D721Med (cell line): ENCODE measurements around the gene SARDH.

Source experiments
- DNase-seq: peaks from one replicate; pipeline ENCODE4 v3.0.0; 2011; ENCODE audit warnings: low spot score; ENCODE audit not compliant: insufficient read length
- FAIRE-seq: peaks from 2 replicates; lab custom pipeline; 2011; peaks lifted over from hg19 to GRCh38; lab: Jason Lieb, UNC
- TF ChIP-seq, protein P1 (sequence below): IDR thresholded peaks from 2 replicates; pipeline ENCODE4 v1.5.1; 2012; ENCODE audit warnings: mild to moderate bottlenecking, control low read depth; ENCODE audit not compliant: insufficient read depth; ENCODE audit errors: missing control alignments

Gene SARDH

DNA sequence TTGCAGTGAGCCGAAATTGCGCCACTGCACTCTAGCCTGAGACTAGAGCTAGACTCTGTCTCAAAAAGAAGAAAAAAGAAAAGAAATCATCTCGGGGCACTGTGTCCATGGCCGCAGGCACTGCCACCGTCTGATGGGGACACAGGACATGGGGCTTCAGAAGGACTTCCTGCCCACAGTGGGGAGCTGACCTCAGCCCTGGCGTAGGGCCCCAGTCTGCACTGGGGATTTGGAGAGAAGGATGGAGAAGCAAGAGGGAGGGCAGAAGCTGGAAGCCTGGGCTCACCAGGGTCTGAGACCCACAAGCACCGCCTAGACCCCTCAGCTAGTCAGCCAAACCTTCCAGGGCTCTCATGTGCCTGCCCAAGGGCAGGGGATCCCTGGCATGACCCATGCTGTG, 4.1 kb upstream of the SARDH start:
- no peak for FAIRE-seq
- DNase-seq = no peak
- TF ChIP-seq, protein P1, sequence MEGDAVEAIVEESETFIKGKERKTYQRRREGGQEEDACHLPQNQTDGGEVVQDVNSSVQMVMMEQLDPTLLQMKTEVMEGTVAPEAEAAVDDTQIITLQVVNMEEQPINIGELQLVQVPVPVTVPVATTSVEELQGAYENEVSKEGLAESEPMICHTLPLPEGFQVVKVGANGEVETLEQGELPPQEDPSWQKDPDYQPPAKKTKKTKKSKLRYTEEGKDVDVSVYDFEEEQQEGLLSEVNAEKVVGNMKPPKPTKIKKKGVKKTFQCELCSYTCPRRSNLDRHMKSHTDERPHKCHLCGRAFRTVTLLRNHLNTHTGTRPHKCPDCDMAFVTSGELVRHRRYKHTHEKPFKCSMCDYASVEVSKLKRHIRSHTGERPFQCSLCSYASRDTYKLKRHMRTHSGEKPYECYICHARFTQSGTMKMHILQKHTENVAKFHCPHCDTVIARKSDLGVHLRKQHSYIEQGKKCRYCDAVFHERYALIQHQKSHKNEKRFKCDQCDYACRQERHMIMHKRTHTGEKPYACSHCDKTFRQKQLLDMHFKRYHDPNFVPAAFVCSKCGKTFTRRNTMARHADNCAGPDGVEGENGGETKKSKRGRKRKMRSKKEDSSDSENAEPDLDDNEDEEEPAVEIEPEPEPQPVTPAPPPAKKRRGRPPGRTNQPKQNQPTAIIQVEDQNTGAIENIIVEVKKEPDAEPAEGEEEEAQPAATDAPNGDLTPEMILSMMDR = no peak

DNA sequence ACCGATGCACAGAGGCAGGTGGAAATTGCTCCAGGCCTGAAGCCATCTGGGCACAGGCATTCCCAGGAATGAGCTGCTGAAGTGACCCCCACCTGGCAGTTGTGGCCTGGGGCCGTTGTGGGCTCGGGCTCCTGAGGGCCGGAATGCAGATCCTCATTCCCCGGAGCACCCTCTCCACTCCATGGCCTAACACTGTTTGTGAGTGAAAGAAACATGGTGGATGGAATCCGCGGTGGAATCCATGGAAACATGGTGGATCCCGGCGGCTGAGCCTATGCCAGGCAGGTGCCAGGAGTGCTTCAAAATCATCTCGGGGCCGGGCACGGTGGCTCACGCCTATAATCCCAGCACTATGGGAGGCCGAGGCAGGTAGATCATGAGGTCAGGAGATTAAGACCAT, 3.6 kb upstream of the SARDH start:
- DNase-seq (no peak), FAIRE-seq (no peak)
- TF ChIP-seq, protein P1 = no peak

DNA sequence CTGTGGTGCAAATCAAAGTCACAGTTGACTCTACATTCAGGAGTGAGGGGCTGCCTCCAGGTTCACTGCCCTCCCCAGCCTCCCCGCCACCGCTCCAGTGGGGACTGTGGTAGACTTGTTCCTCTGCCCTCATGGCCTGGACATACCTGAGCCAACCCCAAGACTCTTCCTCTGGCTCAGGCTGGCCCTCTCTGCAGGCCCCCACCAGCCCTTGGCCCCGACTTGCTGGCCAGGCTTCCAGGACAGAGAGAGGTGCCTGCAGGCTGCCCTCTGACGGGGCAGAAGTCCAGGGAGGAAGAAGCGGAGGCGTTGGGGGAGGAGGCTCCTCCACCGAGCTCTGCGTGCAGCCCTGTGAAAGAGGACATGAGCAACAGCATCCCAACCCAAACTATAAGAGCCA, 2.8 kb upstream of the SARDH start:
- FAIRE-seq (no peak), DNase-seq (no peak)
- TF ChIP-seq, protein P1 = no peak

DNA sequence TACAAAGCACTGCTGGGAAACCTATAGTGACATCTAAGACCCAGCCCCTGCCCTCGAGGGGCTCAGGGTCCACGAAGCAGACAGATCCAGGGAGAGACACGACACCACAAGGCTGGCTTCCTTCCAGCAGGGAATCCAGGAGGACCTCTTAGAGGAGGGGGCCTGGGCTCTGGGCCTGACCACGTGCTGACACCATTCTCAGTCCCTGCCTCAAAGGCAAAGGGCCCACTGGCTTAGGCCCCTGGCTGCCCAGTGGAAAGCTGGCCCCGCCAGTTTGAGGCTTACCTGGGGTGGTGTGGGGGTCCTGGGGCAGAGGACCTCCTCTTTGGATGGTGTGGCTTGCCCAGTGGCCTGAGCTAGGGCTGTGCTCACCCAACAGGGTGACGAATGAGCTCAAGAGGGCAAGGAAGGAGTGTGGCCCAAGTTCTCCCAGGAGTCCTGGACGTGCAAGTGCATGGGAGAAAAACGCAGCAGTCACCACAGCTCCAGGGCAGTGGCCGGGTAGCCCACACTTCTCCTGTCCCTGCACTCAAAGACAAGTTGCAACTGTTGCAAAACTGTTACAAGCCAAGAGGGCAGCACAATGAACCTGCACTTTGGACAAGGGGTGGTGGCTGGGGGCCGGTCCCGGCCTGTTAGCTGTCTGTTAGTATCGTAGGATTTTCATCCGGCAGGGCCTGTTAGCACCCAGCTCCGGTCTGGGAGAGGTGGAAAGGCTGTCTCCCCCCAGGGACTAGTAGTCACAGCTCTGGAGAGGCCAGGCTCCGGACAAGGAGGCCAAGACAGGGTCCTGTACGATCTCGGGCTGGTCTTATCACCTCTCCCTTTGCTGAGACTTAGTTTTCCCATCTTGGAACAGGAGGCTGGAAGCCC, 1.5 kb upstream of the SARDH start:
- TF ChIP-seq, protein P1 = no peak
- FAIRE-seq (no peak), DNase-seq (no peak)

DNA sequence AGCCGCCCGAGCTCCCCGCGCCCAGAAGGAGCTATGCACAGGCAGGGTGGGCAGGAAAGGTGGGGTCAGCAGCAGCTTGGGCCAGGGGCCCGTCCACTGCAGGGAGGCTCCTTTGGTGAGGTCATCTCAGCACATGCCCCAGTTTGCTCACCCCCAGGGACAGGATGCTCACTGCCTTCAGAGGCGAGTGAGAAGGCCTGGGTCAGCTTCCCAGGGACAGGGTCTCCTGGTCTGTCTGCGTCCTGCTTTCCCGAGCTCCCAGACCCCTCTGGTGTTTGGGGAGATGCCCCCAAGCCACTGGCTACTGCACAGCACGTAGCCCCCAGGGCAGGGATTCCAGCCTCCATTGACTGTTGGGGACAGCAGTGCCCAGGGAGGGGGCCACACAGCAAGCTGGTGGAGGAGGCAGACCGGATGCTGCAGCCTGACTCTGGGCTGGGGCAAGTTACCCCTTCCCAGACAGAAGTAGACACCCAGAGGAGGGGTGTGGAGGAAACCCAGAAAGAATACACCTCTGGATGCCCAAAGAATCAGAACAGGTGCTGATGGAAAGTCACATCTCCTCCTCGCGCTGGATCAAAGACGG, 581 bp upstream of the SARDH start:
- DNase-seq = no peak
- TF ChIP-seq, protein P1 = no peak
- FAIRE-seq = no peak

DNA sequence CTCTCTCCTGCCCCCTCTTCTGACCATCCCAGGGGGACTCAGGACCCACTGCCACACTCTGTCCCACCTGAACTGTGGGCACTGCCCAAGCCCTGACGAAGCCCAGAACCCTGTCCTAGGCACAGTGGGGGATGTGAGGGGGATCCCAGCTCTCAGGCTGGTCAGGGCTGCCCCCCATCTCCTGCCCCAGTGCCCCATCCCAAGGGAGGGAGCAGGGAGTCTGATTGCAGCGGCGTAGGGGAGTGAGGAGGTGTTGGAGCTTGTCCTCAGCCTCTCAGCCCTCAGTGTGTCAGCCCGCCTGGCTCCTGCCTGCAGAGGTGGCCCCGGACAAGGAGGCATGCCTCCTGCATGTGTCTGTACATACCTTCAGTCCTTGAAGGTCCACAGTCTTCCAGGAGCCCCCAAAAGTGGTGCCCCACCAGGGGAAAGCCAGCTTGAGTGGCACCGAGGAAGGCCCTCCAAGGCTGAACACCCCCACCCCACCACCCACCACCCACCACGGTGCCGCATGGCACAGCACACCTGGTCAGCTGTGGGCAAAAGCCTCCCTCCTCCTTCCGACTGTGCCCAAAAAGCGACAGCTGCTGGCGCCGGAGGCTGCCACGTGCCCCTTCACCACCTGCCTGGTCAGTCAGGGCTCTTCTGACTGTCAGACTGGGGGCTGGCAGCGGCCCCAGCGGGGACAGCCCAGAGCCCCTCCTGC, 930 bp downstream of the SARDH start:
- DNase-seq (no peak), FAIRE-seq (no peak)
- TF ChIP-seq, protein P1 = no peak
